Pulmonary artery endothelial cell (primary cell): ENCODE measurements around the gene RNASE1. TPM values are rescaled to one million over a fixed set of nuclear protein-coding genes. Genes with fewer than 3 reads are reported as not detected.
"Not testable (repeated sequence)": the region's sequence is repeated elsewhere in the genome, so short reads cannot be mapped to it uniquely, and the experiment has no call there.

Source experiments
- DNase-seq: peaks from one replicate; pipeline ENCODE4 v3.0.0-alpha.2; 2011; ENCODE audit warnings: low read depth, low spot score
- total RNA-seq: library from RNA; depleted of rRNA; stranded (reverse); fragments of >200 nt; gene quantifications from 2 replicates; pipeline ENCODE4 v1.2.3, GENCODE V29; 2014

RNASE1 gene
- total RNA-seq, 1 donor from 2014 or later: 75.5 TPM

- no peak for DNase-seq
Observed at GRCh38 chr14:20774258-20774824, 28.3 kb downstream of the RNASE1 start.

- no peak for DNase-seq
Observed at GRCh38 chr14:20772650-20773049, 30.0 kb downstream of the RNASE1 start.

- no peak for DNase-seq
Observed at GRCh38 chr14:20769421-20769820, 33.2 kb downstream of the RNASE1 start.

- DNase-seq: no peak
Observed at GRCh38 chr14:20768593-20768892, 34.1 kb downstream of the RNASE1 start.

- DNase-seq: no peak
Observed at GRCh38 chr14:20760950-20761349, 41.7 kb downstream of the RNASE1 start.

GRCh38 chr14:20759465-20759864 is 43.2 kb downstream of the RNASE1 start:
- not testable (repeated sequence) for DNase-seq

GRCh38 chr14:20757965-20758364 is 44.7 kb downstream of the RNASE1 start:
- no peak for DNase-seq

- no peak for DNase-seq
Observed at GRCh38 chr14:20755037-20755436, 47.6 kb downstream of the RNASE1 start.

GRCh38 chr14:20754308-20754707 is 48.3 kb downstream of the RNASE1 start:
- no peak for DNase-seq

GRCh38 chr14:20751963-20752562 is 50.6 kb downstream of the RNASE1 start:
- no peak for DNase-seq

Other genes with a start within 250 kb of the RNASE1 start
- not detected in 2 replicates for gene RNASE9, start 241.8 kb downstream of the RNASE1 start, total RNA-seq
- not detected in 2 replicates for gene RNASE11, start 214.8 kb downstream of the RNASE1 start, total RNA-seq
- not detected in 2 replicates for gene RNASE12, start 211.5 kb downstream of the RNASE1 start, total RNA-seq
- not detected in 2 replicates for gene OR6S1, start 161.2 kb downstream of the RNASE1 start, total RNA-seq
- gene RNASE4, start 118.3 kb downstream of the RNASE1 start, total RNA-seq: 4.2 and 18.6 TPM in 2 replicates
- 4.2 and 6.9 TPM in 2 replicates for gene ANG, start 114.1 kb downstream of the RNASE1 start, total RNA-seq
- not detected in 2 replicates for gene EDDM3A, start 57.0 kb downstream of the RNASE1 start, total RNA-seq
- not detected in 2 replicates for gene EDDM3B, start 34.4 kb downstream of the RNASE1 start, total RNA-seq
- 0.07 TPM in 1 of 2 replicates, not detected in the other for gene RNASE6, start 21.6 kb downstream of the RNASE1 start, total RNA-seq
- gene RNASE3, start 88.5 kb upstream of the RNASE1 start, total RNA-seq: not detected in 2 replicates
- not detected in 2 replicates for gene RNASE2, start 152.6 kb upstream of the RNASE1 start, total RNA-seq
- 31.9 and 33.2 TPM in 2 replicates for gene METTL17, start 187.1 kb upstream of the RNASE1 start, total RNA-seq
- not detected in 2 replicates for gene SLC39A2, start 196.4 kb upstream of the RNASE1 start, total RNA-seq
- gene NDRG2, start 222.2 kb upstream of the RNASE1 start, total RNA-seq: 0.11 and 0.13 TPM in 2 replicates
- gene TPPP2, start 227.4 kb upstream of the RNASE1 start, total RNA-seq: not detected in 2 replicates
- gene RNASE13, start 232.0 kb upstream of the RNASE1 start, total RNA-seq: not detected in 2 replicates
- not detected in 2 replicates for gene RNASE7, start 239.5 kb upstream of the RNASE1 start, total RNA-seq